ENCODE data around the gene CAMK2B. TPM values are rescaled to one million over a fixed set of nuclear protein-coding genes. Genes with fewer than 3 reads are reported as not detected.

CAMK2B gene
- total and polyA plus RNA-seq, 8 donors, result 0.17 to 1.1 (median 0.53) TPM

GRCh38 chr7:44307905-44308595 is 17.3 kb downstream of the CAMK2B start:
- peaks cover 7 to 11% of the 10 kb centered on the region in 2 donors for H3K4me1 ChIP-seq
- peak in 2 of 4 donors; percentile 20 to 34 for DNase-seq
- intact Hi-C loops (cut with DNase I), result no loop called here
- no peaks in the 10 kb centered on the region for H3K36me3 ChIP-seq
- no peaks in the 10 kb centered on the region for H3K9me3 ChIP-seq
- ATAC-seq, result no peak
- no peak overlapping the region for H3K27ac ChIP-seq
- TF ChIP-seq CTCF (IDR thresholded peaks at IDR 0.05), result no peak
- peaks cover 11 to 40% of the 10 kb centered on the region in 2 donors for H3K27me3 ChIP-seq
- H3K4me3 ChIP-seq, result no peak overlapping the region

- no peak overlapping the region for H3K4me3 ChIP-seq
- peak; percentile 20 for ATAC-seq
- intact Hi-C loops (cut with DNase I), result no loop called here
- H3K4me1 ChIP-seq, result peaks cover 7 to 11% of the 10 kb centered on the region in 2 donors
- TF ChIP-seq CTCF (IDR thresholded peaks at IDR 0.05), result no peak
- no peaks in the 10 kb centered on the region for H3K36me3 ChIP-seq
- no peaks in the 10 kb centered on the region for H3K9me3 ChIP-seq
- H3K27ac ChIP-seq, result no peak overlapping the region
- peak in 2 of 4 donors; percentile 28 to 45 for DNase-seq
- peaks cover 11 to 40% of the 10 kb centered on the region in 2 donors for H3K27me3 ChIP-seq
Observed at GRCh38 chr7:44307301-44307900, 18.0 kb downstream of the CAMK2B start.

- peak in 2 of 4 donors; percentile 8 to 32 for DNase-seq
- Histone ChIP-seq H3K27me3 (peaks cover 11 to 37% of the 10 kb centered on the region in 2 donors), H3K9me3 (no peaks in the 10 kb centered on the region), H3K4me1 (peaks cover 7 to 11% of the 10 kb centered on the region in 2 donors), H3K27ac (no peak overlapping the region), H3K4me3 (no peak overlapping the region), H3K36me3 (no peaks in the 10 kb centered on the region)
- intact Hi-C loops (cut with DNase I), result no loop called here
- no peak for TF ChIP-seq CTCF (IDR thresholded peaks at IDR 0.05)
- ATAC-seq, result no peak
Observed at GRCh38 chr7:44306606-44307005, 18.8 kb downstream of the CAMK2B start.

- TF ChIP-seq CTCF (IDR thresholded peaks at IDR 0.05), result no peak
- no peaks in the 10 kb centered on the region for H3K9me3 ChIP-seq
- H3K36me3 ChIP-seq, result no peaks in the 10 kb centered on the region
- no peak overlapping the region for H3K27ac ChIP-seq
- H3K27me3 ChIP-seq, result peaks cover 11 to 30% of the 10 kb centered on the region in 2 donors
- DNase-seq (peak in 2 of 4 donors; percentile 8 to 59), ATAC-seq (no peak)
- H3K4me1 ChIP-seq, result peaks cover 7 to 11% of the 10 kb centered on the region in 2 donors
- intact Hi-C loops (cut with DNase I), result no loop called here
- H3K4me3 ChIP-seq, result no peak overlapping the region
Observed at GRCh38 chr7:44305564-44306507, 19.6 kb downstream of the CAMK2B start.

Data from left lung (tissue), 10 donors.